Lower lobe of right lung (tissue), 2 donors: ENCODE data around the gene DEAF1. TPM values are rescaled to one million over a fixed set of nuclear protein-coding genes. Genes with fewer than 3 reads are reported as not detected.

Experiments used
- ATAC-seq, 2 donors: fragments of 200-7000 bp; cut with Tn5 transposase; one replicate each; pipeline ENCODE4 v1.9.1; 2020 to 2022; ENCODE audit warnings: mild to moderate bottlenecking in 2 of 2, moderate library complexity in 2 of 2
- DNase-seq: peaks from one replicate; pipeline ENCODE4 v3.0.0-alpha.2; 2020
- H3K27ac ChIP-seq: fragments of 200-600 bp; one replicate; pipeline ENCODE4 v1.8.0; 2022
- H3K27me3 ChIP-seq: fragments of 200-600 bp; one replicate; pipeline ENCODE4 v1.8.0; 2022; ENCODE audit warnings: low read depth
- H3K36me3 ChIP-seq: fragments of 200-600 bp; one replicate; pipeline ENCODE4 v1.8.0; 2022; ENCODE audit warnings: mild to moderate bottlenecking
- H3K4me1 ChIP-seq: fragments of 200-600 bp; one replicate; pipeline ENCODE4 v1.8.0; 2022
- H3K4me3 ChIP-seq: fragments of 200-600 bp; one replicate; pipeline ENCODE4 v1.8.0; 2022; ENCODE audit warnings: mild to moderate bottlenecking
- H3K9me3 ChIP-seq: fragments of 200-600 bp; one replicate; pipeline ENCODE4 v1.8.0; 2022
- intact Hi-C: fragments of 100-400 bp; cut with DNase I; formaldehyde crosslinking; loops from one replicate; pipeline ENCODE4 v1.11.0; 2022
- total RNA-seq: library from RNA; stranded (reverse); fragmentation: NEBNext Ultra II Directional; extraction: Animal tissue kit (Norgen Biotek cat#: 25700); gene quantifications from one replicate; pipeline ENCODE4 v1.2.1, GENCODE V29; 2021
- TF ChIP-seq, protein P1 (sequence below): fragments of 200-600 bp; IDR thresholded peaks from one replicate; pipeline ENCODE4 v1.8.0; 2022; ENCODE audit warnings: antibody characterized with exemption, mild to moderate bottlenecking
- donor health status: DM: no; HTN: yes; CAD: no; lungs with severe emphysema.

DEAF1 gene
- total RNA-seq, 1 donor from 2014 or later = 32.0 TPM

DNA sequence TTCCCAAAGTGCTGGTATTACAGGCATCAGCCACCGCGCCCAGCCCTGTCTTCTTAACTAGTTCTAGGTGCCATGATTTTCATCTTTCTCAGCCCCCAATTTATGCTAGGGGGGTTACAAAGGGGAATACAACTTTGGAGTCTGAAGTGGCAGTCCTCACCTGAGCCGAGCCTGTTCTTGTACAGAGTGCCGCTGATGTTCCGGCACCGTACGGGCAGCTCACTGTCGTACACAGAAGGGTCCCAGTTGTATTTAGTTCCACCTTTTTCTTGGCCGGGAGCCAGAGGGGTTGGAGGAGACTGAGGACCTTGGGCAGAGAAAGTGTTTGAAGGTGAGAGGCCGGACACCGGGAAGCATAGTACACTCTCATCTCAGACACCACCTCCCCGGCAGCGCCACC is 7.3 kb downstream of the DEAF1 start:
- no peak overlapping the region for H3K27ac ChIP-seq

DNA sequence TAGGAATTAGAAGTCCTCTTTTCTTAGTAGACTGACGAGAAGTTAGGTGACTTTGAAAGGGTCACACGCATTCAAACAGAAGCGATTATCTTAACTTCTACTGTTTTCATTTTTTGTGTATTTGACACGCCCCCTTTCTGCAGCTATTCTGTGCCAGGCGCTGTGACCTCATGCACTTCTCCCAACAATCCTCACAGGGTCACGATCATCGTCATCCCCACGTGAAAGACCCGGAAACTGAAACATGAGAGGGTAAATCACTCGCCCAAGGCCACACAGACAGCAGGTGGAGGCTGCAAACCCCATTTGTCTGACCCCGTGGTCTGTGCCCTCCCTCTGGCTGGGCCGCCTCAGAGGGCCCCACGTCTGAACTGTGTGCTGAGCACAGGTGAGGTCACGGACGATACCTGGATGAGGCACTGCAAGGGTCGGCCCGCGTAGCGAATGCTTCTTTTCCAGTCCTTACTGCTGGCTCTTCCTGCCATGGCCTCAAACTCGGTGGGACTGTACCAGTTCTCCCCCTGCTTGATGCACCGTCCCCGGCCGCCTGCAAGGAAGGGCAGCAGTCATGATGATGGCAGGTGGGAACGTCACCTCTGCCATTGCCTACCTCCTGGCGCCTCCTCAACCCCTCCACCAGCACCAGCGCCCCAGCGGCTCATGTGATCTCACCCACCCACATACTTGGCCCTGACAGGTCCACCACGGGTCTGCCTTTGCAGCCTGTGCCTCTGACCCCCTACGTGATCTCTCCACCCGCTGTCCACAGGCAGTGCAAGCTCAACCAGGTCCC is 8.4 kb downstream of the DEAF1 start:
- DNase-seq = no peak
- H3K27ac ChIP-seq = no peak overlapping the region
- H3K36me3 ChIP-seq = peaks cover 80% of the 10 kb centered on the region

More for the DNA sequence above, 7.3 kb downstream of the DEAF1 start:
- Histone ChIP-seq H3K27me3 (no peaks in the 10 kb centered on the region), H3K4me3 (no peak overlapping the region), H3K9me3 (no peaks in the 10 kb centered on the region), H3K4me1 (peaks cover under 1% of the 10 kb centered on the region), H3K36me3 (peaks cover 77% of the 10 kb centered on the region)
- no peak for DNase-seq
- intact Hi-C loops = no loop called here
- ATAC-seq = no peak
- TF ChIP-seq, protein P1, sequence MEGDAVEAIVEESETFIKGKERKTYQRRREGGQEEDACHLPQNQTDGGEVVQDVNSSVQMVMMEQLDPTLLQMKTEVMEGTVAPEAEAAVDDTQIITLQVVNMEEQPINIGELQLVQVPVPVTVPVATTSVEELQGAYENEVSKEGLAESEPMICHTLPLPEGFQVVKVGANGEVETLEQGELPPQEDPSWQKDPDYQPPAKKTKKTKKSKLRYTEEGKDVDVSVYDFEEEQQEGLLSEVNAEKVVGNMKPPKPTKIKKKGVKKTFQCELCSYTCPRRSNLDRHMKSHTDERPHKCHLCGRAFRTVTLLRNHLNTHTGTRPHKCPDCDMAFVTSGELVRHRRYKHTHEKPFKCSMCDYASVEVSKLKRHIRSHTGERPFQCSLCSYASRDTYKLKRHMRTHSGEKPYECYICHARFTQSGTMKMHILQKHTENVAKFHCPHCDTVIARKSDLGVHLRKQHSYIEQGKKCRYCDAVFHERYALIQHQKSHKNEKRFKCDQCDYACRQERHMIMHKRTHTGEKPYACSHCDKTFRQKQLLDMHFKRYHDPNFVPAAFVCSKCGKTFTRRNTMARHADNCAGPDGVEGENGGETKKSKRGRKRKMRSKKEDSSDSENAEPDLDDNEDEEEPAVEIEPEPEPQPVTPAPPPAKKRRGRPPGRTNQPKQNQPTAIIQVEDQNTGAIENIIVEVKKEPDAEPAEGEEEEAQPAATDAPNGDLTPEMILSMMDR = no peak

DNA sequence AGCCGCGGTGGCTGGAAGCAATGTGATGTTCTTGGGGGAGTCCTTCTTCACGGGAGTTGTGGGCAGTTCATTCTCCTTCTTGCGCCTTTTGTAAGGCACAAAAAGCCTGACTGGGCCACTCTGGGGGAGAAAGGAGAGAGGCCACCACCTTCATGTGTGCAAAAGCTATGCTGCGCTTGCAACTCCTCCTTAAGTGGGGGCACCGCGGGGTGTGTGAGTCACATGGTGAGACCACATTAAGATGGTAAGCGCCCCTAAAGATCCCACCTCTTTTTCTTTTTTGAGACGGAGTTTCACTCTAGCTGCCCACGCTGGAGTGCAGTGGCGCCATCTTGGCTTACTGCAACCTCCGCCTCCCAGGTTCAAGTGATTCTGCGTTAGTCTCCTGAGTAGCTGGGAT is 14.1 kb downstream of the DEAF1 start:
- Histone ChIP-seq H3K27me3 (no peaks in the 10 kb centered on the region), H3K4me1 (no peaks in the 10 kb centered on the region), H3K4me3 (no peak overlapping the region), H3K36me3 (peaks cover 64% of the 10 kb centered on the region), H3K9me3 (no peaks in the 10 kb centered on the region), H3K27ac (no peak overlapping the region)
- TF ChIP-seq, protein P1 = no peak
- ATAC-seq = no peak
- intact Hi-C loops = no loop called here
- DNase-seq = no peak

More for the DNA sequence above, 8.4 kb downstream of the DEAF1 start:
- H3K4me3 ChIP-seq = no peak overlapping the region
- TF ChIP-seq, protein P1 = no peak
- H3K4me1 ChIP-seq = no peaks in the 10 kb centered on the region
- no peaks in the 10 kb centered on the region for H3K9me3 ChIP-seq
- intact Hi-C loops = no loop called here
- no peak for ATAC-seq
- H3K27me3 ChIP-seq = no peaks in the 10 kb centered on the region

DNA sequence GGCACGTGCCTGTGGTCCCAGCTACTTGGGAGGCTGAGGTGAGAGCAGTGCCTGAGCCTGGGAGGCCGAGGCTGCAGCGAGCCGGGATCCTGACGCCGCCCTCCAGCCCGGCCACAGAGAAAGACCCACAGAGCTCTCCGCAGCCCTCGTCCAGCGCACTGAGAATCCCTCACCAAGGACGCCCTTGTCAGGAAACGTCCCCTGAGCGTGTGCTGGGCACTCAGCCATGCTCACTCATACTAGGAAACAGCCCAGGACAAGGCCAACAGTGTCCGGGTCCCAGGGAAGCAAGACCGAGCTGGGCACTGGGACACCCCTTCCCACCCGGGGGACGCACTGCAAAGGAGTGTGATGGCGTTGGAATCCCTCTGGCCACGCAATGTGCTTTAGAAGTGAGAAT is 14.5 kb downstream of the DEAF1 start:
- H3K4me3 ChIP-seq = no peak overlapping the region
- no peak overlapping the region for H3K27ac ChIP-seq
- H3K36me3 ChIP-seq = peaks cover 61% of the 10 kb centered on the region
- TF ChIP-seq, protein P1 = no peak
- H3K9me3 ChIP-seq = no peaks in the 10 kb centered on the region
- intact Hi-C loops = no loop called here
- no peak for ATAC-seq
- H3K4me1 ChIP-seq = no peaks in the 10 kb centered on the region
- H3K27me3 ChIP-seq = no peaks in the 10 kb centered on the region
- no peak for DNase-seq

DNA sequence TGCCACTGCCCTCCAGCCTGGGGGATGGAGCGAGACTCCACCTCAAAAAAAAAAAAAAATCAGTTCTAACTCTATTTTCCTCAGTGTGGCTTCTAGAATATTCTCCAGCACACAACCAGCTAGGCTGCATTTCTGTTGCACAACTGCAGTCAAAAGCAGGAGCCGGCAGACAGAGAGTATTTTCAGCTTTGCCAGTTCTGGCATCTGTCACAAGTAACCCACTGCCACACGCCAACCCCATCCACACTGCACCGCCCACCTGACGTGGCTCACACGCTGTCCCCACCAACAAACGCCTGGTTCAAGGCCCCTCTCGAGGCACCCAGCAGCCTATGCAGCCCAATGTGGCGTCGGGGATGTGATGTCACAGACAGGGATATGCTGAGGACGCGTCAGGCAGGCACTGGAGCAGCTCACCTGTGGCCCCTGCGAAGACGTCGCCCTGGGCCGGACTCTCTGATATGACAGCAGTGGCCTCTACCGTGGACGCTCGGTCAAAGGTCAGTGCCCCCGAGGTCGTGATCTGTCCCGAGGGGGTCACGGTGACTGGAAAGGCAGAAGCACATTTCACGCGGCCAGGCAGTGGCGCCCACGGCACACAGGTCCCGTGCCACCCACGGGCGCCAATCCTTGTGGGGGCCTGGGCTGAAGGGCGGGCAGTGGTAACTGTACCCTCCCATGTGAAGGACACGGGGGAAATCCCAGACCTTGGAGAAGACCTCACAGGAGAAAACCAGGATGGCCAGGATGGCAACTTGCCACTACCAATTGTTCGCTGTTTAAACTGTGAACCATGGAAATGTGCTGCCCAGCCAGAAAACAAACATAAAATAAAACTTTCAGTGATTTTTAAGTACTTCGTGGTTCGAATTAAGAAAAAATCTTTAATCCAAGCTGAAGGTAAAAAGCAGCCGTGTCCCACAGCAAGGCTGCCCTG is 15.5 kb downstream of the DEAF1 start:
- no peaks in the 10 kb centered on the region for H3K27me3 ChIP-seq
- TF ChIP-seq, protein P1 = no peak

More for the DNA sequence above, 15.5 kb downstream of the DEAF1 start:
- no peaks in the 10 kb centered on the region for H3K9me3 ChIP-seq
- DNase-seq (no peak), ATAC-seq (peak in 1 of 2 donors; percentile 27)
- intact Hi-C loops = no loop called here
- no peaks in the 10 kb centered on the region for H3K4me1 ChIP-seq
- H3K4me3 ChIP-seq = no peak overlapping the region
- no peak overlapping the region for H3K27ac ChIP-seq
- peaks cover 60% of the 10 kb centered on the region for H3K36me3 ChIP-seq
